ENCODE data around the gene SEMA3D. TPM values are rescaled to one million over a fixed set of nuclear protein-coding genes. Genes with fewer than 3 reads are reported as not detected.

Gene SEMA3D
- total RNA-seq, 2 experiments from 2014 or later: not detected

GRCh38 chr7:85205754-85206153, 18.9 kb upstream of the SEMA3D start:
- DNase-seq (no peak), ATAC-seq (ENCODE audit: low read depth) (no peak)
- Mint-ChIP-seq H3K4me3 (no peak overlapping the region), H3K36me3 (no peaks in the 10 kb centered on the region), H3K9me3 (peaks cover 5% of the 10 kb centered on the region), H3K4me1 (no peaks in the 10 kb centered on the region), H3K27ac (no peak overlapping the region), H3K27me3 (no peaks in the 10 kb centered on the region)
- POLR2A ChIA-PET: no interaction called here

DNA sequence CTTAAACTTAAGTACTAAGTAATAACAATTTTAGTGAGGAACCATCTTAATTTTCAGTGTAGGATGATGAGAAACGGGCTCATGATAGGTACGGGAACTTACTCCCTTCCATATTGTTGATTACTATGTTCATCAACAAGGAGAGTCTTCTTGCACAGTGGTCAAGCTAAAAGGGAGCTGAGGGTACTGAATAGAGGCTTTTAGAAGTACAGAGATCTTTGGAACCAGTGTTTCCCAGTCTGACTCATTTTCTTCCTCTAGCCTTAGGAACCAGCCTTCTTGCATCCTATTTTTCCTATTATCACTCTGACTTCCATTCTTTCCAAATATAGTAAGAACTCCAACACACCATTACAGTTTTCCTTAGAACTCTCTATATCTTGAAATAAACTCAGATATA, 17.6 kb upstream of the SEMA3D start:
- no peaks in the 10 kb centered on the region for H3K27me3 Mint-ChIP-seq
- H3K27ac Mint-ChIP-seq: no peak overlapping the region
- no peaks in the 10 kb centered on the region for H3K36me3 Mint-ChIP-seq
- H3K9me3 Mint-ChIP-seq: peaks cover 5% of the 10 kb centered on the region
- H3K4me1 Mint-ChIP-seq: no peaks in the 10 kb centered on the region
- DNase-seq: no peak
- no peak overlapping the region for H3K4me3 Mint-ChIP-seq
- POLR2A ChIA-PET: no interaction called here
- ATAC-seq (ENCODE audit: low read depth): no peak

GRCh38 chr7:85204061-85204460, 17.2 kb upstream of the SEMA3D start:
- H3K4me3 Mint-ChIP-seq: no peak overlapping the region
- no peaks in the 10 kb centered on the region for H3K27me3 Mint-ChIP-seq
- no peak for ATAC-seq (ENCODE audit: low read depth)
- H3K9me3 Mint-ChIP-seq: peaks cover 5% of the 10 kb centered on the region
- no peaks in the 10 kb centered on the region for H3K4me1 Mint-ChIP-seq
- POLR2A ChIA-PET: no interaction called here
- DNase-seq: no peak
- H3K36me3 Mint-ChIP-seq: no peaks in the 10 kb centered on the region
- no peak overlapping the region for H3K27ac Mint-ChIP-seq

- ATAC-seq (ENCODE audit: low read depth) (no peak), DNase-seq (no peak)
- POLR2A ChIA-PET: no interaction called here
- Mint-ChIP-seq H3K27ac (no peak overlapping the region), H3K27me3 (no peaks in the 10 kb centered on the region), H3K4me1 (no peaks in the 10 kb centered on the region), H3K4me3 (no peak overlapping the region), H3K36me3 (no peaks in the 10 kb centered on the region), H3K9me3 (peaks cover 5% of the 10 kb centered on the region)
Measured at GRCh38 chr7:85201209-85201608, 14.4 kb upstream of the SEMA3D start.

DNA sequence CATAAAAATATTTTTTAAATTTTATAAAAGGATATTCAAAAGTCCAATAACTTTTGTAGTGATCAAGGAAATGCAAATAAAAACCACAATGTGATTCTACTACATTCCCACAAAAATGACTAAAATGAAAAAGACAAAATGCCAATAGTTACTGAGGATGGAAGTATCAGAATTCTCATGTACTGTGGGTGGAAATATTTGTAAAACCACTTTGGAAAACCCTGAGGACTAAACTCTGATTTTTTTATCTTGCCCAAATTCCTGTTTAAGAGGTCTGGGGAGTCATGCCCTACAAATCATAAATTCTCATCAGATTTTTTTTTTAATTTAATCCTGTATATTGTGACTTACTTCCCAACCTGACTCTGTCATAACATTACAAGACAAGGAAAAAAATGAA, 9.8 kb upstream of the SEMA3D start:
- Mint-ChIP-seq H3K27ac (no peak overlapping the region), H3K36me3 (no peaks in the 10 kb centered on the region), H3K27me3 (no peaks in the 10 kb centered on the region), H3K9me3 (peaks cover 3% of the 10 kb centered on the region), H3K4me1 (no peaks in the 10 kb centered on the region), H3K4me3 (no peak overlapping the region)
- ATAC-seq (ENCODE audit: low read depth) (no peak), DNase-seq (no peak)
- POLR2A ChIA-PET: interaction anchor here (0.7 kb wide), 1 partner anchor 647 kb away, joined by 3 read pairs; no protein-coding TSS in a partner anchor

DNA sequence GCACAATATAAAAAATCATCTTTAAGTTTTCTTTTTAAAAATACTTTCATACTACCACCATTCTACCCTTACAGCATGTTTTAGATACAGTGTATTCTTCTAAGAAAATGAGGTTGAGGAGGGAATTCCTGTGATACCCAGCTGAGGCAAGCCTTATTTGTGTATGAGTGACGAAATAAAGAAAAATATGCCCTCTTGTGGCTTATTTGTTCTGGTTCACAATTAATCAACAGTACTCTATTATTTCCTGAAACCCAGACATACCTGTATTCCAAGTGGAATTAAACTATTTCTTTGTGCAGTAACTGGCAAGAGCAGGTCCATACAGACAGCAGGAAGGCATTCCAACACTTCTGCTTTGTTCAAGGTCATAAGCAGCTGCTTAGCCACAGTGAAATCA, 4.5 kb upstream of the SEMA3D start:
- Mint-ChIP-seq H3K4me3 (no peak overlapping the region), H3K9me3 (no peaks in the 10 kb centered on the region), H3K27ac (no peak overlapping the region), H3K27me3 (peaks cover 14% of the 10 kb centered on the region), H3K36me3 (no peaks in the 10 kb centered on the region), H3K4me1 (no peaks in the 10 kb centered on the region)
- ATAC-seq (ENCODE audit: low read depth): no peak
- POLR2A ChIA-PET: no interaction called here
- no peak for DNase-seq

- Mint-ChIP-seq H3K4me3 (no peak overlapping the region), H3K27ac (no peak overlapping the region), H3K4me1 (peaks cover 2% of the 10 kb centered on the region), H3K9me3 (no peaks in the 10 kb centered on the region), H3K36me3 (no peaks in the 10 kb centered on the region), H3K27me3 (peaks cover 31% of the 10 kb centered on the region)
- POLR2A ChIA-PET: no interaction called here
- ATAC-seq (ENCODE audit: low read depth) (no peak), DNase-seq (no peak)
Measured at GRCh38 chr7:85186083-85186520, 754 bp downstream of the SEMA3D start.

DNA sequence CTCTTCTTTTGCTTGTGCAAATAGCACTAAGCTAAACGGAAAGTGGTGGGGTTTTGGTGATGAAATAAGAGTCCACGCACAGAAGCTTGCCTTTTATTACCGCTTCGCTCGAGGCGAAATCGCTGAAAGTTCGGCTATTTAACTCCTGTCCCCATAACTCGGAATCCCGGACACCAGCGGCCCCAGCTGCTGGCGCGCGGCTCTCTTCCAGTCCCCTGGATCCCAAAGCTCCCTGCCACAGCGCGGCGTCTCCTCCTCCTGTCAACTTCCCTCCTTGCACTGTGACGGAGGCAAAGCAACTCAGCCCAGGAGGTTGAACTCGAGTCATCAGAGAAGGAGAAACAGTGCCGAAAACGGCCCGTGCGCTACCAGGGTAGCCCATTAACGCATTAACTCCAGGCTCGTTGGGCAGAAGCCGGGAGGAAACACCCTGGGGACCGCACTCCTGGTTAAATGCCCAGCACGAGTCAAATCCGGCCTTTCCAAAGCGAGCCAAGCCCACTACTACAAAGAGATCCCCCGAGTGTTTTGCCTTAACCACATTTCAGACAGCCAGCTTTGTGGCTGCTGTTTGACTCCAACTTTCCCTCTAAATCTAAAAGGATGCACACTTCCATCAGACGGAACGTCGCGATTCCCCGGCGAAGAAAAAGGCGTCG, 1.3 kb downstream of the SEMA3D start:
- no peak for ATAC-seq (ENCODE audit: low read depth)
- H3K27me3 Mint-ChIP-seq: peaks cover 31% of the 10 kb centered on the region
- H3K36me3 Mint-ChIP-seq: no peaks in the 10 kb centered on the region
- H3K27ac Mint-ChIP-seq: no peak overlapping the region
- POLR2A ChIA-PET: no interaction called here
- H3K4me1 Mint-ChIP-seq: peaks cover 2% of the 10 kb centered on the region
- no peaks in the 10 kb centered on the region for H3K9me3 Mint-ChIP-seq
- H3K4me3 Mint-ChIP-seq: no peak overlapping the region
- no peak for DNase-seq

DNA sequence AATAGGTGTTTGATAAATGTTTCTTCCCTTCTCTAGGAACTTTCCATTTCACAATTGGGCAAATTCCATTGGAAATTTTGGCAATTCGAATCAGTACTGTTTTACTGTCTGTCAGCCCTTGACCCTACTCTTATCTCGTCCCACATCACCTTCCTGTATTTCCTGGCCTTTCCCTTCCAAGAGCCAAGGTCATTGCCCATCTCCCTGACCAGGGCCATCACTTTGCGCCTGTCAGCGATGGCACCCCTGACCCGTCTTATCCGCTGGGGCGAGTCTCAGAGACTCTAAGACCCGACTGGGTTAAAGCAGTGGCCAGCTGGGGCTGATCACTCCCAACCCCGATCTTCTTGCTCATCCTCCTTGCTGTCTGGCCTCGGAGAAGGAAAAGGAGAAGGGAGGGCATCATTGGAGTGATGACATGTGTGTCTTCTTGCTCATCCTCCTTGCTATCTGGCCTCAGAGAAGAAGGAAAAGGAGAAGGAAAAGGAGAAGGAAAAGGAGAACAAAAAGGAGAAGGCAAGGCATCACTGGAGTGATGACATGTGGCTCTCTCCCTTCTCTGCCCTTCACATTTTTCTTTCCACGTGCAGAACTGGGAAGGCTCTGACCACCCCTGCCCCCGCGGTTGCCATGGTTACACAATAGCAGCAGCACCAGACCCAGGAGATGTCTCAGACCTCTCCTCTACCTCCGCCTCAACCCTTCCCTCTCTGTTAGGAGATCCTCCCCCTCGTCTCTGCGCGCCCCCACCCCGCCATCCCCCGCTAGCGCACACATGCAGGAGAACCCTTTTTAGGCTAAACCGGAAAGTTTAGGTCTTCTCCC, 2.0 kb downstream of the SEMA3D start:
- Mint-ChIP-seq H3K36me3 (no peaks in the 10 kb centered on the region), H3K9me3 (peaks cover 2% of the 10 kb centered on the region), H3K4me1 (peaks cover 2% of the 10 kb centered on the region), H3K27ac (no peak overlapping the region), H3K27me3 (peaks cover 31% of the 10 kb centered on the region), H3K4me3 (no peak overlapping the region)
- POLR2A ChIA-PET: no interaction called here
- no peak for DNase-seq
- ATAC-seq (ENCODE audit: low read depth): no peak

DNA sequence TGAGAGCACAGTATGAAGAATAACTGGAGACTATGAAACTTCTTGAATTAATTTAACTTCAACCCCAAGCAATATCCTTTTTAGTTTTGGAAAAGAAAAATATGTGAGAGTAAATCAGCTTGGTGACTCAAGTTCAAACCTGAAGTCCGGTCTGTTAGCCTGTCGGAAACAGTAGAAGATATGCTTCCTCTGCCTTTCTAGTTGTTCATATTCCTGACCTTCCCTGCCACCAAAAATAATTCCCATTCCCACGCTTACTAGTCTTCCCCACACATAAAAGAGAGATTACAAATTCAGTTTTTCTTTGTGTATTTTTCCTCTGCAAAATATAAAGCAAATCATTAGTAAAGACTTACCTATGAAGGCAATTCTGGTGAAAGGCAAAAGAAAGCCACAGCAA, 3.6 kb downstream of the SEMA3D start:
- Mint-ChIP-seq H3K9me3 (peaks cover 3% of the 10 kb centered on the region), H3K27me3 (peaks cover 31% of the 10 kb centered on the region), H3K27ac (no peak overlapping the region), H3K4me1 (peaks cover 2% of the 10 kb centered on the region), H3K36me3 (no peaks in the 10 kb centered on the region), H3K4me3 (no peak overlapping the region)
- DNase-seq (no peak), ATAC-seq (ENCODE audit: low read depth) (no peak)
- POLR2A ChIA-PET: no interaction called here

- Mint-ChIP-seq H3K4me3 (no peak overlapping the region), H3K9me3 (peaks cover 5% of the 10 kb centered on the region), H3K4me1 (no peaks in the 10 kb centered on the region), H3K27ac (no peak overlapping the region), H3K27me3 (no peaks in the 10 kb centered on the region), H3K36me3 (no peaks in the 10 kb centered on the region)
- ATAC-seq (ENCODE audit: low read depth): no peak
- POLR2A ChIA-PET: no interaction called here
- DNase-seq: no peak
Measured at GRCh38 chr7:85178531-85179298, 8.1 kb downstream of the SEMA3D start.

DNA sequence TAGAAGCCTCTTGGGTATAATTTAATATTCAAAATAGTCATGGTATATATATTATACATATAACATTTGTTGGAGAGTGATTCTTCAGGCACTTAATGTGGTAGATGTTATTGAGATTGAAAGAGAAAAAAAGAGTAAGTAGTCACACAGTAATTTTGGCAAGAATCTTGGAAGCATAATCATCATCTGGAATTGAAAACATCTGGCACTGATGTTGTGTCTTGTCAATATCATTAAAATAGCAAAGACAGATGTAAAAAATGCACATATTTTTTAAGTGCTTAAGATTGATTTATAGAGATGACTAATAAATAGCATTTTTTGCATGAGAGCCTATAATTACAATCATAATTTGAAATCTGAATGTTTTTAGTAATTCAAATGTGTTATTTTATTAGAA, 9.5 kb downstream of the SEMA3D start:
- POLR2A ChIA-PET: no interaction called here
- H3K4me3 Mint-ChIP-seq: no peak overlapping the region
- H3K36me3 Mint-ChIP-seq: no peaks in the 10 kb centered on the region
- H3K27ac Mint-ChIP-seq: no peak overlapping the region
- no peaks in the 10 kb centered on the region for H3K27me3 Mint-ChIP-seq
- no peaks in the 10 kb centered on the region for H3K4me1 Mint-ChIP-seq
- no peak for DNase-seq
- no peak for ATAC-seq (ENCODE audit: low read depth)
- H3K9me3 Mint-ChIP-seq: peaks cover 5% of the 10 kb centered on the region

DNA sequence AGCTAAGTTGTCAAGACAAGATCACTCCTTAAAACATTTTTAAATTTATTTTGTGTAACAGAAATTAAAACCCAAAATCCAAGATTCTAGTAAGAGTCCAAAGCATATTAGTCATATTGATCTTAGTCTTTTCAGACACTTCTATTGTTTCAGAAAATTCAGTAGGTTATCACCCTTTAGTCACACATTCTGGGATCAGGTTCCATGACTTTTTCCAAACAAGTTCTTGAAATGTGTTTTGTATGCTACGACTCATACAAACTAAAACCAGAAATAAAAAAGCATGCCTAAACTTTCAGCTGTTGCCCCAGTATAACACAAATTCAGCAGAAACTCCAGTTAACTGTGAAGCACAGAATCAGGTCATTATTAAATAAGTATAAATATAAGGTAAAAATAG, 10.7 kb downstream of the SEMA3D start:
- DNase-seq (no peak), ATAC-seq (ENCODE audit: low read depth) (no peak)
- H3K9me3 Mint-ChIP-seq: peaks cover 5% of the 10 kb centered on the region
- POLR2A ChIA-PET: no interaction called here
- H3K4me3 Mint-ChIP-seq: no peak overlapping the region
- H3K36me3 Mint-ChIP-seq: no peaks in the 10 kb centered on the region
- no peaks in the 10 kb centered on the region for H3K27me3 Mint-ChIP-seq
- no peak overlapping the region for H3K27ac Mint-ChIP-seq
- H3K4me1 Mint-ChIP-seq: no peaks in the 10 kb centered on the region

DNA sequence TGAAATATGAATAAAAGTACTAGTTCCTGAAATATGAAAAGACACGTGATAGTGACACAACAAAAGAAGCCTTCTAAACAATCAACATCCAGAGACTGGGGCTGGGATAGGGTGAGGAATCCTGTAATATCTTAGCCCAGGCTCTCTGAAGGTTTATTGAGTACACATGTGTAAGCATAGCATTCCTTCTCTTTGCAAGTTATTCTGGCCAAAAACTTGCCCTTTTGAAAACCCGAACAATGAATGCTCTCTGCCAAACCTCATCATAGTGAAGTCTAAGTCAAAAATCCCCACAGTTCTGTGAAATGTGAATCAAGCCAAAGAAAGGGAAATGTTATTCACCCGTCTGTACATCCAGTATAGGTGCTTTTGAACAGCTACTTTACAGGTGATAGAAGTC, 11.6 kb downstream of the SEMA3D start:
- POLR2A ChIA-PET: no interaction called here
- DNase-seq: no peak
- H3K36me3 Mint-ChIP-seq: no peaks in the 10 kb centered on the region

More for the DNA sequence above, 11.6 kb downstream of the SEMA3D start:
- no peaks in the 10 kb centered on the region for H3K4me1 Mint-ChIP-seq
- H3K9me3 Mint-ChIP-seq: peaks cover 5% of the 10 kb centered on the region
- H3K27me3 Mint-ChIP-seq: no peaks in the 10 kb centered on the region
- H3K4me3 Mint-ChIP-seq: no peak overlapping the region
- H3K27ac Mint-ChIP-seq: no peak overlapping the region
- no peak for ATAC-seq (ENCODE audit: low read depth)

Data from activated naive CD8-positive, alpha-beta T cell treated with anti-CD3 and anti-CD28 coated beads, Interleukin-2, amount 10 ng/mL, durations not matched to agents 7 days and 5 days (primary cell).